GM18951 (cell line): ENCODE data around the gene NEUROD2.

ENCODE experiments used
- POLR2A ChIP-seq: IDR thresholded peaks from 4 replicates; pipeline ENCODE4 v1.6.1; 2011; ENCODE audit warnings: mild to moderate bottlenecking; ENCODE audit not compliant: insufficient read length, insufficient read depth; ENCODE audit errors: extremely low read depth
- in situ Hi-C: fragments of 300-500 bp; cut with MboI; formaldehyde crosslinking; loops from one replicate; pipeline ENCODE4 v1.12.0; 2022; ENCODE audit warnings: low sequenced_read_pairs, mixed read lengths, inconsistent platforms; ENCODE audit not compliant: unreplicated experiment

Gene NEUROD2

DNA sequence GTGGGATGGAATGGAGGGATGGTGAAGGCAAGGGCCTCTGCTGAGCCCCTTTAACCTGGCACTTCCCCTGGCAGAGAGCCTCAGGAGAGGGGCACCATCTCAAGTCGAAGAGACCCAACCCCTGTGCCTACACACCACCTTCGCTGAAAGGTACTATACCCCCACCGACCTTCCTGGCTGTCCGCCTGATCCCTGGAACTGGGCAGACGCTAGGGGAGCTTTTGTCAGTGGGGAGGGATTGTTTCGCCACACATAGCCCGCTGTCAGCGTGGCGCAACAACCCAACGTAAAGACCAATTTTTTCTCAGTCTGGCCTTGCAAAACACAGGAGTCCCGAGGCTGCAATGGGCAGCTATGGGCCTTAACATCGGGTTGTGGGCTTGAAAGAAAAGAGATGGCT lies 22.2 kb upstream of the NEUROD2 start:
- no peak for TF ChIP-seq POLR2A
- in situ Hi-C loops: no loop called here

DNA sequence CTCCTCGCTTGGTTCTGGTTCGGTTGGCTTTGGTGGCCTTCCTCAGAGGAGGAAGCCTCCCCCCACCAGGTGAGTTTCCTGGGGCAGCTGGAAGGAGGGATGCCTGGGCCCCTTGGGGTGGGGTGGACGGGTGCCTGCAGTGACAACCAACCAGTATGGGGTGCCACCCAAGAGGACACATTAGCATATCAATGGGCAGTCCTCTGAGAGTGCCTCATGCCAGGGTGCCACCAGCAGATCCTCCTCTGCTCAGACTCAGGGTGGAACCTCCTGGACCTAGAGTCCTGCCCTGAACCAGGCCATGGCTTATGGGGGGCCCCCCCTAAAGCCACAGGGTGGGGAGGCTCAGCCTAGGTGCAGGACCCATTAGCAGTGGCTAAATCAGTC lies 21.8 kb upstream of the NEUROD2 start:
- in situ Hi-C loops: no loop called here
- TF ChIP-seq POLR2A: no peak

DNA sequence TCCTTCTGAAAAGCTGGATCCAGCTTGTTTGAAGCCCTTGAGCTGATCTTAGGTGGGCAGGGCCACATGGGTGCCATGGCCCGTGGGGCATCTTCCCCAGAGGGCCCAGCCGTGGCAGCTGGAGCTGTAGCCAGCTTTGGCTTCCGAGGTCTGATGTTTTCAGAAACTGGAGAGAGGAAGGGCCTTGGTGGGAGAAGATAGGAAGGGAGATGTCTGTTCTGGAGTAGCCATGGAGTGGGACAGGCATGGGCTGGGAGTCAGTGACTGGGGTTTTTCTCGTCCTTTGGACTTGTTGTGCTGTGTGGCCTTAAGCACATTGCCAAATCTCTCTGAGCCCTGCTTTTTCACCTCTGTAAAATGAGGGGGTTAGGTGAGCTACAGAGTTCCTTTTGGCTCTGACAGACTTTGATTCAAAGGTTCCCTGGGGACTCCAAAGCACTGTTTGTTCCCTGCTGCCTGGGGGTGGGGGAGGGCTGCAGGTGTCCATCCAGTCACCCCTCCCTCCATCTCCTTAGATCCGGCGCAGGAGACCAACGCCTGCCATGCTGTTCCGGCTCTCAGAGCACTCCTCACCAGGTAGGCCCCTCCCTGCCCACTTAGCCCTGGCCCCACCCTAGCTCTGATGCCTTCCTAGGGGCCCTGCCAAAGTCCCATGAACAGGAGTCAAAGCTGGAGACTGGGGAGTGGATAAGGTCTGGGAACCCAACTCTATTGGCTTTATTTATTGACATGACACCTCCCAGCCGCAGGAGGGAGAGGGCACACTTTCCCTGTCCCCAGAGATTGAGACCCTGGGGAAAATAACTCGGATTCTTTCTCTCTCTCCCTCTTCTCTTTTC lies 21.2 kb upstream of the NEUROD2 start:
- TF ChIP-seq POLR2A: no peak
- in situ Hi-C loops: no loop called here

DNA sequence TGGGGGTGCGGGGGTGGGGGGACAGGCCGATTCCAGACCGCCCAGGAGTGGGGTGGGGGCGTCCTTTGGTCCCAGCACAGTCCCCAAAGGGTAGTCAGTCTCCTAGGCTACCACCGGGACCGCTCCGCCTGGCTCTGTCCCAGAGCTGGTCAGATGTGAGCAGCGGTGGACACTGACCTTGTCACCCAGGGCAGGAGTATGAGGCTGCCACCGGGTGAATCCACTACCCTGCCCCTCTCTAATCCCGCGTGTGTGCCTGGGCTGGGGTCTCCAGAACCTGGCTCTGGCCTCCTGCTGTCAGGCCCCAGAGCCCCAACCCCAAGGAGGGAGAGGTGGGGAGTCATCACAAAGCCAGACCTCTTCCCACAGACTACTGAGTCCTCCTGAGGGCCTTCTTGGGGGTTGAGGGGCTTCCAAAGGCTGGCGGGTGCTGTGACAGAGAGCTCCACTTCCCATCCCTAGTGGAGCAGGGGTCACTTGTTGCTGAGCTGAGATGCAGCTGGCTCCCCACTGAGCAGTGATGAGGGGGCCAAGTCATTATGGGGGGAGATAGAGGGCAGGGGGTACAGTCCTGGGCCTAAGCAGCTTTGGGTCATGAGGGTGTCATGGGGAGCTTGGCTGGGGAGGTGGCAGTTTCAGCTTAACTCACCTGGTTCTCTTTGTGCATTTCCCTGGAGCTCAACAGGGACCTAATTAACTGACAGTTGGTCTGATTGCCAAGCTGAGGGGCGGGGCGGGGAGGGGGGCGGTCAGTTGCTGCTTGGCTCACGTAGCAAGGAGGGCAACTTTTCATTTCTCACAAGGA lies 20.2 kb upstream of the NEUROD2 start:
- no peak for TF ChIP-seq POLR2A
- in situ Hi-C loops: no loop called here

DNA sequence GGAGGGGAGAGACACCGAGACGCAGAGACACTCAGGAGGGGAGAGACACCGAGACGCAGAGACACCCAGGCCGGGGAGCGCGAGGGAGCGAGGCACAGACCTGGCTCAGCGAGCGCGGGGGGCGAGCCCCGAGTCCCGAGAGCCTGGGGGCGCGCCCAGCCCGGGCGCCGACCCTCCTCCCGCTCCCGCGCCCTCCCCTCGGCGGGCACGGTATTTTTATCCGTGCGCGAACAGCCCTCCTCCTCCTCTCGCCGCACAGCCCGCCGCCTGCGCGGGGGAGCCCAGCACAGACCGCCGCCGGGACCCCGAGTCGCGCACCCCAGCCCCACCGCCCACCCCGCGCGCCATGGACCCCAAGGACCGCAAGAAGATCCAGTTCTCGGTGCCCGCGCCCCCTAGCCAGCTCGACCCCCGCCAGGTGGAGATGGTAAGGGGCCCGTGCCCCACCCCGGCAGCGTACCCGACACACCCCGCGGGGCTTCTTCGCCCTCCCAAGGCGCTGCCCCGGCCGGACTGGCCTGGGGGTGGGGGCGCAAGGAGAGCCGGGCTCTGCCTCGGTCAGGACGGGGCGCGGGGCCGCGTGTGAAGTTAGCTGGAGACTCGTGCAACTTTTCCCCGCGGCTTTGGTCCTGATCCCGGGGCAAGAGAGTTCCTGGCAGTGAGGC lies 19.5 kb upstream of the NEUROD2 start:
- TF ChIP-seq POLR2A: no peak
- in situ Hi-C loops: no loop called here

DNA sequence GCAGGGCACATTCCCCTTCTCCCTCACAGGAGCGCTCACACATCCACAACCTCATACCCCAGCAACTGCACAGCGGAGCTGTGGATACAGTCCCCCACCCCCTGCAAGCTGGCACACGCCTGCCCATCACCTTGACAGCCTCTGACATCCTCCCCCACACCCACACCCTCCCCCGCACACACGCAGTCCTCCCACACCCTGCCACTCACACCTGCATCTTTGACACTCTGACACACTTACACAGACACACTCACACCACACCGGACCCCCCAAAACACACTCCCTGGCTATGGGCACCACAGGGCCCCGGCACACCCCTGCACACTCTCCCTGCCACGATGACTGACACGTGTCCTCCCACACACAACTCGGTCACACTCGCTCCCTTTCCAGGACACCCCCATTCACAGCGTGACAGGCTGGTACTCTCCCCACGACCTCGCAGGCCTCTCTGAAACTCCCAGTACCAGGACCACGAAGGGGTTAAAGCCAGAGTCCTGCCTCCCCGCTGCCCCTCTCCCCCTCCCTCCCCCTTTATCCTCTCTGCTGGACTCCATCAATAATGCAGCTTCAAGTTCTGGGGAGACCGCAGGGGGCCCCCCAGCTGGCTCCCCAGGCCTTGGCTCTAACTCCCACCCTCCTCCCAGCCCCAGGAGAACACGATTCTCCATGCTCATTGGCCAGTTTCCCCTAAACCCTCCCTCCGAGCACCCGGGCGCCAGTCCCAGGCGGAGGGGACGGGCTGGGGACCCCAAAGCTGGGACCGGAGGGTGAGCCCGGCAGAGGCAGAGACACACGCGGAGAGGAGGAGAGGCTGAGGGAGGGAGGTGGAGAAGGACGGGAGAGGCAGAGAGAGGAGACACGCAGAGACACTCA lies 18.7 kb upstream of the NEUROD2 start, which contains the start of gene PPP1R1B:
Gene PPP1R1B (plus strand): TSS at position 782 of the 876 bp plus-strand sequence. CDS start 441 bp downstream, outside the sequence.
- no peak for TF ChIP-seq POLR2A

DNA sequence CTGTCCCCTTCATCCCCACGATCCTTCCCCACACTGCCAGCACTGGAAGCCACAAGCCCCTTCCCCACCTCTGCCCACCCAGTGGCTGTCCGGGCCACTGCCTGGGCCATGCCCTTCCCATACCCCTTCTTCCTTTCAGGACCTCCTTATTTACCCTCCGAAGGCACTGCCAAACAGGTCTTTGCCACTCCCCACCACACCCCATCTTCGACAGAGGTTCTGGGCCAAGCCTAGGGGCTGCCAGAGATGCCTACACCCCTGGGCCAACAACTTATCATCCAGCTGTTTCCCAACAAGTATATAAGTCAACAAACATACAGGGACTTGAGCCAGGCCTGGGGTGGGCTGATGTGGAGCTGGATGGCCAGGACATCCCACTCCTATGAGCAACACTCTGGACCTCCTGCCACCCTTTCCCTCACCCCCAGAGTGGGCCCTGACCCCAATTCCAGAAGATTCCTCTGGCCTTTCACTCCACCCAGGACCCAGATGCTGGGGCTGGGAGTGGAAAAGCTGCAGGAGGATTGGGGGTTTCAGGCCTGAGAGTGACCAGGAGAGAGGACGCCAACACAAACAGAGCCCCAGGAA lies 17.6 kb upstream of the NEUROD2 start:
- no peak for TF ChIP-seq POLR2A
- in situ Hi-C loops: no loop called here

More for the DNA sequence above, 18.7 kb upstream of the NEUROD2 start, which contains the start of gene PPP1R1B:
- in situ Hi-C loops: no loop called here

DNA sequence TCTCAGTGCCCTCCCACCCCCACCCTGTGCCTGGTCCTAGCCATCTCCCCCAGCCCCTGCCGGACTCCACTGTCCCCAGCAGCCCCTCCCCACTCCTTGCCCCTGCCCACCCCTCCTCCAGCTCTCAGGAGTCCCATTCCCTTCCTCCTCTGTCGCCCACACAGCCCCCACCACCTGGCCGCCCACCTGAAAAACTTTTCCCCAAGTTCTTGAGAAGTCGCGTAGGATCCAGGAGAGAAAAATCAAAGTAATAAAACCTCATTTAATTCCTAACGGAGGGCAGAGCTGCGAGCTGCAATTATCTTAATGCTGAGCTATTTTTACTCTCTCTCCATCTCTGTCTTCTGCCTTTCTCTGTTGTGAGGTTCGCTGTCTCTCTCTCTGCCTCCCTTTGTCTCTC lies 16.6 kb upstream of the NEUROD2 start:
- in situ Hi-C loops: no loop called here
- no peak for TF ChIP-seq POLR2A

DNA sequence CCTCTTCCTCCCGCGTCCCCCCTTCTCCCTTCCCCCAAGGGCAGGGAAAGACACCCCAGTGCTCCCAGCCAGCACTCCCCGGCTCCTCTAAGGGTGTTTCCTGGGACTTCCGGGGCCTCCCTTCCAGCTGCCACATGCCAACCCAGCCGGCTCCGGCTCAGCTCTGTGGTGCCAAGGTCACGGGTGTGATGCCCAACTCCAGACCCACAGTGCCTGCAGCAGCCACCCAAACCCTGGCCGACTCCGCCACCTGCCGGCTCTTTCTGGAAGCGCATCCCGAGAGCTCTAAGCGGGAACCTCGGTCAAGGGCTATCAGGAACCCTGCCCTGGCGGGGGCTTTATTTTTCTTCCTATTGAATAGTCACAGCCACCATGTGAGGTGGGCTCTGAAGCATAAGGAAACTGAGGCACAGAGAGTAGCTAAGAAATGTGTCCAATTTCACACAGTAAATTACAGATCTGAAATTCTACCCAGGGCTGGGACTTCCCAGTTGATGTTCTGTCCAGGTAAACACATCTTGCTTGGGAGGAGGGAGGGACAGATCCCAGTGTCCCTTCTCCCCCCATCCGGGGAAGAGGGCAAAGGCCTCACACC lies 15.7 kb upstream of the NEUROD2 start:
- no peak for TF ChIP-seq POLR2A

DNA sequence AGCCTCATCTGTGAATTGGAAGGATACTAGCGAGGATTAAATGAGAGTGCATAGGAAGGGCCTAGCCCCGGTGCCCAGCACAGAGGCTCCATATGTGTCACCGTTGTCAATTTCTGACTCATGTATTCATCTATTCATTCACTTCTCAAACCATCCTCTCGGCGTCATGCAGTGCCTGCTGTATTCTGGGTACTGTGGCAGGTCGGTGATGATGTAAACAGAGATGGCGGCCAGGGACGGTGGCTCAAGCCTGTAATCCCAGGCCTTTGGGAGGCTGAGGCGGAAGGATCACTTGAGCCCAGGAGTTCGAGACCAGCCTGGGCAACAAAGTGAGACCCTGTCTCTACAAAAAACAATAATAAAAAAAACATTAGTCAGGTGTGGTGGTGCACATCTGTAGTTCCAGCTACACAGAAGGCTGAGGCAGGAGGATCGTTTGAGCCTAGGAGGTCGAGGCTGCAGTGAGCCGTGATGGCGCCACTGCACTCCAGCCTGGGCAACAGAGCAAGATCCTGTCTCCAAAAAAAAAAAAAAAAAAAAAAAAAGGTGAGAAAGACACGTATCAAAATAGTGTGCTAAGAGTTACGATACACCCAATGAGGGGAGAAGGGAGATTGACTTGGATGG lies 14.8 kb upstream of the NEUROD2 start:
- TF ChIP-seq POLR2A: no peak
- in situ Hi-C loops: no loop called here

More for the DNA sequence above, 15.7 kb upstream of the NEUROD2 start:
- in situ Hi-C loops: no loop called here
